GM18861 (cell line): ENCODE results near the gene TAF11L11.
"Not testable (repeated sequence)": the region's sequence is repeated elsewhere in the genome, so short reads cannot be mapped to it uniquely, and the experiment has no call there.

ENCODE experiments used
- ATAC-seq: cut with Tn5 transposase; IDR thresholded peaks from one replicate; pipeline ENCODE4 v1.9.1; 2021; ENCODE audit not compliant: unreplicated experiment

TAF11L11 gene

GRCh38 chr5:17603880-17604279 lies at the start of gene TAF11L11:
TAF11L11 (plus strand) TSS chr5:17604183.
- ATAC-seq, result not testable (repeated sequence)

DNA sequence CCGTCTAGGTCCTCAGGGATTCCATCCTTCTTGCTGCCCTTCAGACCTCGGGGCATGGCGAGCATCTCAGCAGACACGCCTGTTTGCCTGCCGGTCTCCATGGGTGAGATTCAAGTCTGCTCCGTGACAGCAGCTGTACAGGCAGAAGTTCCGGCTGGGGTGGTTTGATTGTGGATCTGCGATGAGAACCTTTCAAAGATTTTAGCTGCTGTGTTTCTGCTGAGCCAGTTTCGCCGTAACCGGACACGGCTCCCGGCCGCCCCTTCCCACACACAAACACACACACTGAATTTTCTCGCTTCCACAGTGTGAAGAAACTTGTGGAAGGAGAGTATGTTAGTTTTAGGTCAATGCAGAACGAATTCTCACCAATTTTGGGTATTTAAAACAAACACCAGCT lies 18.3 kb upstream of the TAF11L11 start, which contains the start of gene TAF11L7:
Gene TAF11L7 (minus strand): TSS at position 101 of the 400 bp plus-strand sequence.
- not testable (repeated sequence) for ATAC-seq

- not testable (repeated sequence) for ATAC-seq
Measured at GRCh38 chr5:17590860-17591259, 13.1 kb upstream of the TAF11L11 start, which contains the start of gene TAF11L8. TAF11L8 (minus strand) TSS chr5:17590960.

DNA sequence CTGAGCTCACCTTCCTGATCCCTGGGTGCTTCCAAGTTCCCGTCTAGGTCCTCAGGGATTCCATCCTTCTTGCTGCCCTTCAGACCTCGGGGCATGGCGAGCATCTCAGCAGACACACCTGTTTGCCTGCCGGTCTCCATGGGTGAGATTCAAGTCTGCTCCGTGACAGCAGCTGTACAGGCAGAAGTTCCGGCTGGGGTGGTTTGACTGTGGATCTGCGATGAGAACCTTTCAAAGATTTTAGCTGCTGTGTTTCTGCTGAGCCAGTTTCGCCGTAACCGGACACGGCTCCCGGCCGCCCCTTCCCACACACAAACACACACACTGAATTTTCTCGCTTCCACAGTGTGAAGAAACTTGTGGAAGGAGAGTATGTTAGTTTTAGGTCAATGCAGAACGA lies 9.7 kb upstream of the TAF11L11 start, which contains the start of gene TAF11L9:
Gene TAF11L9 (minus strand): TSS at position 140 of the 400 bp plus-strand sequence.
- ATAC-seq, result not testable (repeated sequence)

- not testable (repeated sequence) for ATAC-seq
Measured at GRCh38 chr5:17597728-17598127, 6.3 kb upstream of the TAF11L11 start, which contains the start of gene TAF11L10. TAF11L10 (minus strand) TSS chr5:17597828.

DNA sequence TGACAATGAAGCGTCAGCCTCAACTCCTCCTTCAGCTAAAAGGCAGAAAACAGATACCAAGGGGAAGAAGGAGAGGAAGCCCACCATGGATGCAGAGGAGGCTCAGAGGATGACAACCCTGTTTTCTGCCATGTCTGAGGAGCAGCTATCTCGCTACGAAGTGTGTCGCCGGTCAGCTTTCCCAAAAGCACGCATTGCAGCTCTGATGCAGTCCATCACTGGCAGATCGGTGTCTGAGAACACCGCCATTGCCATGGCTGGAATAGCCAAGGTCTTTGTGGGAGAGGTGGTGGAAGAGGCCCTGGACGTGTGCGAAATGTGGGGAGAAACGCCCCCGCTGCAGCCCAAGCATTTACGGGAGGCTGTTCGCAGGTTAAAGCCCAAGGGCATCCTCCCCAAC lies 968 bp downstream of the TAF11L11 start:
- no peak for ATAC-seq

DNA sequence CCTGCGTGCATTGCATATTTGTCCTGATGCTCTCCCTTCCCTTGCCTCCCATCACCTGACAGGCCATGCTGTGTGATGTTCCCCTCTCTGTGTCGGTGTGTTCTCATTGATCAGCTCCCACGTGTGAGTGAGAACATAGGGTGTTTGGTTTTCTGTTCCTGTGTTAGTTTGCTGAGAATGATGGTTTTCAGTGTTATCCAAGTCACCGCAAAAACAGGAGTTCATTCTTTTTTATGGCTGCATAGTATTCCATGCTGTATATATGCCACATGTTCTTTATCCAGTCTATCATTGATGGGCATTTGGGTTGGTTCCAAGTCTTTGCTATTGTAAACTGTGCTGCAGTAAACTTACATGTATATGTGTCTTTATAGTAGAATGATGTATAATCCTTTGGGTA lies 3.5 kb downstream of the TAF11L11 start:
- ATAC-seq, result not testable (repeated sequence)

- ATAC-seq, result not testable (repeated sequence)
Measured at GRCh38 chr5:17610092-17610491, 6.1 kb downstream of the TAF11L11 start, which contains the start of gene TAF11L12. TAF11L12 (plus strand) TSS chr5:17610392.

GRCh38 chr5:17614872-17615605 lies 11.1 kb downstream of the TAF11L11 start:
- ATAC-seq, result no peak

GRCh38 chr5:17619354-17619753 lies 15.4 kb downstream of the TAF11L11 start:
- ATAC-seq, result no peak

- no peak for ATAC-seq
Measured at GRCh38 chr5:17620627-17621026, 16.6 kb downstream of the TAF11L11 start.

GRCh38 chr5:17625686-17626085 lies 21.7 kb downstream of the TAF11L11 start:
- ATAC-seq, result no peak

- ATAC-seq, result not testable (repeated sequence)
Measured at GRCh38 chr5:17631788-17632187, 27.8 kb downstream of the TAF11L11 start, which contains the start of gene TAF11L13. TAF11L13 (plus strand) TSS chr5:17632088.

DNA sequence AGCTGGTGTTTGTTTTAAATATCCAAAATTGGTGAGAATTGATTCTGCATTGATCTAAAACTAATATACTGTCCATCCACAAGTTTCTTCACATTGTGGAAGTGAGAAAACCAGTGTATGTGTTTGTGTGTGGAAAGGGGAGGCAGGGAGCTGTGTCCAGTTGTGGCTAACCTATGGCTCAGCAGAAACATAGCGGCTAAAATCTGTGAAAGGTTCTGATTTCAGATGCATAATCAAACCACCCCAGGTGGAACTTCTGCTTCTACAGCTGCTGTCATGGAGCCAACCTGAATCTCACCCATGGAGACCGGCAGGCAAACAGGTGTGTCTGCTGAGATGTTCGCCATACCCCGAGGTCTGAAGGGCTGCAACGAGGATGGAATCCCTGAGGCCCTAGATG lies 30.2 kb downstream of the TAF11L11 start, which contains the start of gene TAF11L14:
Gene TAF11L14 (plus strand): TSS at position 301 of the 400 bp plus-strand sequence.
- no peak for ATAC-seq

DNA sequence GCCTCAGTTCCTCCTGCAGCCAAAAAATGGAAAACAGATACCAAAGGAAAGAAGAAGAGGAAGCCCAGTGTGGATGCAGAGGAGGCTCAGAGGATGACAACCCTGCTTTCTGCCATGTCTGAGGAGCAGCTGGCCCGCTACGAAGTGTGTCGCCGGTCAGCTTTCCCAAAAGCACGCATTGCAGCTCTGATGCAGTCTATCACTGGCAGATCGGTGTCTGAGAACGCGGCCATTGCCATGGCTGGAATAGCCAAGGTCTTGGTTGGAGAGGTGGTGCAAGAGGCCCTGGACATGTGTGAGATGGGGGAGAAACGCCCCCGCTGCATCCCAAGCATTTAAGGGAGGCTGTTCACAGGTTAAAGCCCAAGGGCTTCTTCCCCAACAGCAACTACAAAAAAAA lies 45.2 kb downstream of the TAF11L11 start:
- not testable (repeated sequence) for ATAC-seq

GRCh38 chr5:17655201-17655759 lies 51.3 kb downstream of the TAF11L11 start:
- not testable (repeated sequence) for ATAC-seq
